CD4-positive, alpha-beta T cell (primary cell): ENCODE results near the gene CDH4. TPM values are rescaled to one million over a fixed set of nuclear protein-coding genes. Genes with fewer than 3 reads are reported as not detected.

Experiments used
- ATAC-seq: fragments of 200-7000 bp; cut with Tn5 transposase; one replicate; pipeline ENCODE4 v1.10.0; 2022; ENCODE audit warnings: mild to moderate bottlenecking; ENCODE audit not compliant: poor library complexity
- CTCF ChIA-PET: fragments of 350-600 bp; sonication (Branson Sonifier 250); formaldehyde crosslinking; loops from one replicate; lab custom pipeline; 2021; ENCODE audit warnings: antibody characterized with exemption, inconsistent platforms; lab: Charles Lee
- POLR2A ChIA-PET: fragments of 350-600 bp; sonication (Branson Sonifier 250); formaldehyde crosslinking; loops from one replicate; lab custom pipeline; 2021; ENCODE audit warnings: antibody characterized with exemption, inconsistent platforms; lab: Charles Lee
- DNase-seq, 14 experiments: peaks; one replicate each; pipeline ENCODE4 v3.0.0-alpha.2; 2013 to 2020; ENCODE audit warnings: mixed read lengths in 2 of 14
- H3K27ac ChIP-seq, 2 donors: one replicate each; pipeline versions ENCODE4 v1.5.1 to v1.7.0; 2013; ENCODE audit warnings: low read length in 2 of 2, low read depth in 1 of 2, mild to moderate bottlenecking in 1 of 2
- H3K27me3 ChIP-seq, 2 experiments: 1 replicate in 1 of 2; 2 replicates in 1 of 2; pipeline versions ENCODE4 v1.6.1 to v1.7.0; 2013; ENCODE audit warnings: low read length in 2 of 2, control low read depth in 1 of 2, mild to moderate bottlenecking in 1 of 2, moderate library complexity in 1 of 2; ENCODE audit not compliant: insufficient read depth in 2 of 2, control insufficient read depth in 1 of 2
- H3K36me3 ChIP-seq: one replicate; pipeline ENCODE4 v1.6.1; 2013; ENCODE audit warnings: low read length, control low read depth; ENCODE audit not compliant: insufficient read depth
- H3K4me1 ChIP-seq: one replicate; pipeline ENCODE4 v1.6.1; 2013; ENCODE audit warnings: low read length, control low read depth; ENCODE audit not compliant: insufficient read depth
- H3K4me3 ChIP-seq: one replicate; pipeline ENCODE4 v1.5.1; 2013; ENCODE audit warnings: mild to moderate bottlenecking, low read length, moderate library complexity
- H3K9me3 ChIP-seq, 2 experiments: 1 replicate in 1 of 2; 2 replicates in 1 of 2; pipeline versions ENCODE4 v1.6.1 to v1.7.0; 2013; ENCODE audit warnings: low read length in 2 of 2, mild to moderate bottlenecking in 2 of 2, control low read depth in 1 of 2, moderate library complexity in 1 of 2; ENCODE audit not compliant: control insufficient read depth in 1 of 2, insufficient read depth in 1 of 2
- H3K27ac Mint-ChIP-seq: one replicate; pipeline ENCODE4 v1.8.0; 2020; ENCODE audit warnings: mixed read lengths
- H3K27me3 Mint-ChIP-seq: one replicate; pipeline ENCODE4 v1.8.0; 2021; ENCODE audit warnings: mixed read lengths
- H3K36me3 Mint-ChIP-seq: one replicate; pipeline ENCODE4 v1.8.0; 2021; ENCODE audit warnings: low read depth, mixed read lengths
- H3K4me1 Mint-ChIP-seq: one replicate; pipeline ENCODE4 v1.8.0; 2021; ENCODE audit warnings: low read depth, mixed read lengths
- H3K4me3 Mint-ChIP-seq: one replicate; pipeline ENCODE4 v1.8.0; 2020; ENCODE audit warnings: mild to moderate bottlenecking, mixed read lengths
- H3K9me3 Mint-ChIP-seq: one replicate; pipeline ENCODE4 v1.8.0; 2020; ENCODE audit warnings: mixed read lengths
- CTCF ChIP-seq: fragments of 200-600 bp; IDR thresholded peaks from one replicate; pipeline ENCODE4 v1.8.0; 2022; ENCODE audit warnings: antibody characterized with exemption, mild to moderate bottlenecking
- intact Hi-C, 2 experiments: fragments of 100-400 bp; cut with DNase I in 1 of 2; cut with micrococcal nuclease in 1 of 2; formaldehyde crosslinking; loops; one replicate each; pipeline versions ENCODE4 v1.15.1 to v1.9.0; 2023 to 2025; cut with DNase I, micrococcal nuclease
- total RNA-seq, 174 experiments: library from RNA in 2 of 174; stranded (reverse) in 2 of 174; gene quantifications; one replicate each; pipeline ENCODE4 v1.2.3 and lab custom pipeline; 2021 to 2026

The CDH4 gene
- total RNA-seq, 2 experiments from 2014 or later: 0.11 TPM

DNA sequence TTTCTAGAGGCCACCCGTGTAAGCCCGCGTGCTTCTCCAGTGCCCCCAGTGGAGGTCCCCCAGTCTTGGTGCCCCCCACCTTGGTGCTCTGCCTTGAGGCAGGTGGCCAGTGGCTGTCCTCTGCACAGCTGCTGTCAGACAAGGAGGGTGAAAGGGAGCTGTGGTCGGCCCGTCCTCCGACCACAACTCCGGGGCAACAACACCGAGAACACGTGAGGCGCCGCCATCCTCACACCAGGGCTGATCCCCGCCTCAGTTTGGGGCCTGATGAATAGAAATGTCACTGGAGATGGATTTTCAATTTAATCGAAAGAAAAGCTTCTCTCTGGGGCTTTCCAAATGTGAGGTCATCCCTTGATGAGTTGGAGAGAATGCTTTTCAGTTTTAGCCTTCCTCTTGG, 304.6 kb downstream of the CDH4 start:
- Histone ChIP-seq H3K36me3 (no peaks in the 10 kb centered on the region), H3K4me1 (no peaks in the 10 kb centered on the region), H3K9me3 (peaks cover 1 to 33% of the 10 kb centered on the region in 2 experiments), H3K27me3 (no peaks in the 10 kb centered on the region), H3K4me3 (no peak overlapping the region), H3K27ac (no peak overlapping the region)
- Mint-ChIP-seq H3K4me1 (no peaks in the 10 kb centered on the region), H3K27ac (no peak overlapping the region), H3K36me3 (no peaks in the 10 kb centered on the region), H3K27me3 (no peaks in the 10 kb centered on the region), H3K4me3 (no peak overlapping the region), H3K9me3 (no peaks in the 10 kb centered on the region)
- ATAC-seq (no peak), DNase-seq (no peak)
- ChIA-PET POLR2A (no interaction called here), CTCF (no interaction called here)
- intact Hi-C loops: no loop called here
- no peak for TF ChIP-seq CTCF

- ATAC-seq (no peak), DNase-seq (no peak)
- no peaks in the 10 kb centered on the region for H3K4me1 ChIP-seq
- H3K36me3 ChIP-seq: no peaks in the 10 kb centered on the region
- ChIA-PET CTCF (no interaction called here), POLR2A (no interaction called here)
- no peak overlapping the region for H3K27ac ChIP-seq
- no peaks in the 10 kb centered on the region for H3K9me3 Mint-ChIP-seq
- H3K4me1 Mint-ChIP-seq: no peaks in the 10 kb centered on the region
- no peaks in the 10 kb centered on the region for H3K27me3 Mint-ChIP-seq
- no peaks in the 10 kb centered on the region for H3K36me3 Mint-ChIP-seq
- H3K4me3 Mint-ChIP-seq: no peak overlapping the region
- H3K27me3 ChIP-seq: no peaks in the 10 kb centered on the region
- no peak overlapping the region for H3K27ac Mint-ChIP-seq
- intact Hi-C loops: no loop called here
- H3K9me3 ChIP-seq: peaks cover 0 to 42% of the 10 kb centered on the region in 2 experiments
- H3K4me3 ChIP-seq: no peak overlapping the region
- TF ChIP-seq CTCF: no peak
Observed at GRCh38 chr20:61557621-61558020, 305.6 kb downstream of the CDH4 start.

DNA sequence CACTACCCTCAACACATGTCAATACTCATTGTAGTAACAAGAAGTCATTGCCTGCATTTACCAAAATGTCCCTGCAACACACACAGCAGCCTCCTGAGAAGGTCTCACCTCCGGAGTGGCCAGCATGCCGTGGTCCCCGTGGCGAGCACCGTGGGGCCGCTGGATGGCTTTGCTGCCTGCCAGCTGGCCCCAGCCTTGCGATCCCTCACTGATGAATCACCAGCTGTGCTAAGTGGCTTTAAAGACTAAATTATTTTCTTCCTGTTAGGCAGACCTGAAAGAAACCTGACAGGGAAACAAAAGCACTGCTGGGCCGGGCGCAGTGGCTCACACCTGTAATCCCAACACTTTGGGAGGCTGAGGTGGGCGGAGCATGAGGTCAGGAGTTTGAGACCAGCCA, 306.7 kb downstream of the CDH4 start:
- no peaks in the 10 kb centered on the region for H3K27me3 ChIP-seq
- intact Hi-C loops: no loop called here
- DNase-seq (no peak), ATAC-seq (no peak)
- TF ChIP-seq CTCF: no peak
- CTCF ChIA-PET: no interaction called here
- H3K4me1 Mint-ChIP-seq: no peaks in the 10 kb centered on the region
- POLR2A ChIA-PET: no interaction called here
- H3K9me3 Mint-ChIP-seq: no peaks in the 10 kb centered on the region
- no peak overlapping the region for H3K27ac ChIP-seq
- no peaks in the 10 kb centered on the region for H3K27me3 Mint-ChIP-seq
- H3K4me3 ChIP-seq: no peak overlapping the region
- H3K27ac Mint-ChIP-seq: no peak overlapping the region
- H3K36me3 Mint-ChIP-seq: no peaks in the 10 kb centered on the region
- peaks cover 0 to 51% of the 10 kb centered on the region in 2 experiments for H3K9me3 ChIP-seq
- no peaks in the 10 kb centered on the region for H3K4me1 ChIP-seq
- no peak overlapping the region for H3K4me3 Mint-ChIP-seq
- no peaks in the 10 kb centered on the region for H3K36me3 ChIP-seq
